ENCODE data around the gene MPP2.

DNA sequence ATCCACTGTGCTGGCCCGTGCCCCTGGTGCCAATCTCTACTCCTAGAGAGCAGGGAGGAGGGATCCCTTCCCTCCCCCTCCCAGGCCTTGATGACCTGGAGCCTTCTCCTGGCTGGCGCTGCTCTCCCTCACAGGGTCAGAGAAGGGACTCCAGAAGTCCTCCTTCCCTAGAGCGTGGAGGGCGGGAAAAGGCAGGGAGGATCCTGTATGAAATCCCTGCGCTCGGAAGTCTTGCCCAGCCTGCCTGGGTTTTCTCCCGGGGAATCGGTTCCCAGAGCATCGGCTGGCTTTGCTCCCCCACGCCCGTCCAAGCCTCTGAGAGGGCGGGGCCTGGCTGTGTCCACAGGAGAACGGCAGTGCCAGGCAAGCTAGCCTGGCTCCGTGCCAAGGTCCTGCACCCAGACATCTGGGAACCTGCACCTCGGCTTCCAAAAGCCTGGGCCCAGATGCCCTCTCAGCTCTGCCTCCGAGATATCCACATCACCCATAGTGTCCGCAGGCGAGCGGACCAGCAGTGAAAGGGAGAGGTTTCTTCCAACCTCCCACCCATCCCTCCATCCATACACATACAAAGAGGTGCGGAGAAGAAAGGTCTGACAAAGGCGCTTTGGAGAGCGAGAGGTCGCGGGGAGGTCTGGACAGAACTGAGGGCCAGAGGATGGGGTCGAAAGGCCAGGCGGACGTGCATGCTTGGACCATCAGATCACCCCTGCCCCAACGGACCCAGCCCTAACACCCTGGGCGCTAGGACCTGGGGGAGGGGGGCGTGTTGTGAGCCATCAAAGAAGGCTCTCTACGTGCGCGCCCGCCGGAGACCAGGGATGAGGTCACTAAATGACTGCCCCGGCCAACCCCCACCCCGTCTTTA, 1.1 kb downstream of the MPP2 start:
- TF ChIP-seq CTCF (conservative IDR thresholded peaks at IDR 0.05; ENCODE audit: low read depth, low read length): no peak
- no peak for TF ChIP-seq EZH2 (IDR thresholded peaks at IDR 0.05; ENCODE audit: borderline replicate concordance, low read depth, low read length, poor library complexity, severe bottlenecking)
